ENCODE results near the gene MRPS7. TPM values are rescaled to one million over a fixed set of nuclear protein-coding genes. Genes with fewer than 3 reads are reported as not detected.
A peak's percentile ranks its signal among the peaks of the same experiment; 100 is the strongest.

The MRPS7 gene
- total RNA-seq, 1 donor, result 45.6 TPM

- Histone ChIP-seq H3K9me3 (ENCODE audit: low read depth, low read length) (no peaks in the 10 kb centered on the region), H3K4me3 (ENCODE audit: insufficient read depth, low read length) (no peak overlapping the region), H4K20me1 (ENCODE audit: insufficient read depth, low read length) (no peaks in the 10 kb centered on the region), H3K4me2 (ENCODE audit: insufficient read depth, low read length) (no peak overlapping the region), H3K27me3 (ENCODE audit: insufficient read depth, low read length) (no peaks in the 10 kb centered on the region), H3K36me3 (ENCODE audit: insufficient read depth, low read length) (peaks cover 29% of the 10 kb centered on the region), H3K79me2 (ENCODE audit: insufficient read depth, low read length) (peaks cover 18% of the 10 kb centered on the region), H3K27ac (ENCODE audit: low read depth, low read length) (no peak overlapping the region), H3K4me1 (ENCODE audit: insufficient read depth, low read length) (peaks cover 31% of the 10 kb centered on the region), H2AFZ (ENCODE audit: low read length) (no peak overlapping the region)
- peak; percentile 68 for DNase-seq (ENCODE audit: insufficient read length, low spot score, missing footprints)
- no peak for TF ChIP-seq CTCF (IDR thresholded peaks at IDR 0.05; ENCODE audit: extremely low read depth, low read depth, low read length)
These were observed 4.9 kb downstream of the MRPS7 start for GRCh38 chr17:75266316-75267152.

GRCh38 chr17:75267153-75267410 lies 5.4 kb downstream of the MRPS7 start:
- DNase-seq (ENCODE audit: insufficient read length, low spot score, missing footprints), result no peak
- H4K20me1 ChIP-seq (ENCODE audit: insufficient read depth, low read length), result no peaks in the 10 kb centered on the region
- no peak overlapping the region for H3K4me2 ChIP-seq (ENCODE audit: insufficient read depth, low read length)
- H3K27me3 ChIP-seq (ENCODE audit: insufficient read depth, low read length), result no peaks in the 10 kb centered on the region
- no peak for TF ChIP-seq CTCF (IDR thresholded peaks at IDR 0.05; ENCODE audit: extremely low read depth, low read depth, low read length)
- no peak overlapping the region for H3K27ac ChIP-seq (ENCODE audit: low read depth, low read length)
- no peaks in the 10 kb centered on the region for H3K9me3 ChIP-seq (ENCODE audit: low read depth, low read length)
- peaks cover 14% of the 10 kb centered on the region for H3K79me2 ChIP-seq (ENCODE audit: insufficient read depth, low read length)
- H3K4me1 ChIP-seq (ENCODE audit: insufficient read depth, low read length), result peaks cover 36% of the 10 kb centered on the region
- no peak overlapping the region for H3K4me3 ChIP-seq (ENCODE audit: insufficient read depth, low read length)
- H2AFZ ChIP-seq (ENCODE audit: low read length), result no peak overlapping the region
- peaks cover 29% of the 10 kb centered on the region for H3K36me3 ChIP-seq (ENCODE audit: insufficient read depth, low read length)

- Histone ChIP-seq H3K4me3 (ENCODE audit: insufficient read depth, low read length) (no peak overlapping the region), H2AFZ (ENCODE audit: low read length) (no peak overlapping the region), H4K20me1 (ENCODE audit: insufficient read depth, low read length) (peaks cover 4% of the 10 kb centered on the region), H3K4me1 (ENCODE audit: insufficient read depth, low read length) (peaks cover 36% of the 10 kb centered on the region), H3K27ac (ENCODE audit: low read depth, low read length) (no peak overlapping the region), H3K4me2 (ENCODE audit: insufficient read depth, low read length) (no peak overlapping the region), H3K79me2 (ENCODE audit: insufficient read depth, low read length) (peaks cover 9% of the 10 kb centered on the region), H3K9me3 (ENCODE audit: low read depth, low read length) (no peaks in the 10 kb centered on the region), H3K36me3 (ENCODE audit: insufficient read depth, low read length) (peaks cover 29% of the 10 kb centered on the region), H3K27me3 (ENCODE audit: insufficient read depth, low read length) (no peaks in the 10 kb centered on the region)
- TF ChIP-seq CTCF (IDR thresholded peaks at IDR 0.05; ENCODE audit: extremely low read depth, low read depth, low read length), result peak; percentile 6
- no peak for DNase-seq (ENCODE audit: insufficient read length, low spot score, missing footprints)
These were observed 5.9 kb downstream of the MRPS7 start for GRCh38 chr17:75267411-75268232.

GRCh38 chr17:75269844-75270217 lies 8.2 kb downstream of the MRPS7 start:
- H3K9me3 ChIP-seq (ENCODE audit: low read depth, low read length), result no peaks in the 10 kb centered on the region
- peak; percentile 70 for DNase-seq (ENCODE audit: insufficient read length, low spot score, missing footprints)
- no peaks in the 10 kb centered on the region for H3K27me3 ChIP-seq (ENCODE audit: insufficient read depth, low read length)
- peak overlapping the region; percentile 90 for H3K4me3 ChIP-seq (ENCODE audit: insufficient read depth, low read length)
- peak overlapping the region; percentile 95 for H3K4me2 ChIP-seq (ENCODE audit: insufficient read depth, low read length)
- peaks cover 50% of the 10 kb centered on the region for H3K4me1 ChIP-seq (ENCODE audit: insufficient read depth, low read length)
- H4K20me1 ChIP-seq (ENCODE audit: insufficient read depth, low read length), result peaks cover 6% of the 10 kb centered on the region
- no peaks in the 10 kb centered on the region for H3K79me2 ChIP-seq (ENCODE audit: insufficient read depth, low read length)
- peak overlapping the region; percentile 80 for H3K27ac ChIP-seq (ENCODE audit: low read depth, low read length)
- no peak for TF ChIP-seq CTCF (IDR thresholded peaks at IDR 0.05; ENCODE audit: extremely low read depth, low read depth, low read length)
- peak overlapping the region; percentile 96 for H2AFZ ChIP-seq (ENCODE audit: low read length)
- peaks cover 12% of the 10 kb centered on the region for H3K36me3 ChIP-seq (ENCODE audit: insufficient read depth, low read length)

Measured in osteoblast (primary cell).